Measurements from ENCODE around the gene SLC45A3. TPM values are rescaled to one million over a fixed set of nuclear protein-coding genes. Genes with fewer than 3 reads are reported as not detected.

Gene SLC45A3
- total RNA-seq, 4 donors from 2014 or later = 0.66 to 3.2 (median 1.3) TPM; not detected in 1

- no peak for TF ChIP-seq CTCF (IDR thresholded peaks at IDR 0.05; ENCODE audit: low read depth)
Observed at GRCh38 chr1:205661429-205662134, 18.7 kb downstream of the SLC45A3 start.

- TF ChIP-seq CTCF (IDR thresholded peaks at IDR 0.05; ENCODE audit: low read depth) = no peak
Observed at GRCh38 chr1:205660361-205660760, 19.9 kb downstream of the SLC45A3 start.

GRCh38 chr1:205658943-205659581 lies 21.2 kb downstream of the SLC45A3 start:
- TF ChIP-seq CTCF (IDR thresholded peaks at IDR 0.05; ENCODE audit: low read depth) = no peak

GRCh38 chr1:205656236-205656635 lies 24.1 kb downstream of the SLC45A3 start:
- TF ChIP-seq CTCF (IDR thresholded peaks at IDR 0.05; ENCODE audit: low read depth) = no peak

GRCh38 chr1:205652984-205653383 lies 27.3 kb downstream of the SLC45A3 start:
- TF ChIP-seq CTCF (IDR thresholded peaks at IDR 0.05; ENCODE audit: low read depth) = no peak

GRCh38 chr1:205650241-205650640 lies 30.1 kb downstream of the SLC45A3 start:
- no peak for TF ChIP-seq CTCF (IDR thresholded peaks at IDR 0.05; ENCODE audit: low read depth)

- no peak for TF ChIP-seq CTCF (IDR thresholded peaks at IDR 0.05; ENCODE audit: low read depth)
Observed at GRCh38 chr1:205645519-205645918, 34.8 kb downstream of the SLC45A3 start.

All from subcutaneous adipose tissue (tissue), 4 donors.